GM12864 (cell line): Measurements from ENCODE around the gene GSN.

ENCODE experiments used
- DNase-seq: peaks from one replicate; pipeline ENCODE4 v3.0.0-alpha.2; 2011; ENCODE audit warnings: low read depth
- H3K4me3 ChIP-seq: 2 replicates; pipeline ENCODE4 v1.5.1; 2011; ENCODE audit warnings: mild to moderate bottlenecking, low read depth, low read length, control low read depth
- CTCF ChIP-seq: IDR thresholded peaks from 2 replicates; pipeline ENCODE4 v1.5.1; 2011; ENCODE audit warnings: low read depth, mild to moderate bottlenecking, moderate library complexity, low read length, control low read depth, inconsistent platforms; ENCODE audit errors: missing control alignments

Gene GSN

GRCh38 chr9:121336665-121337064 lies 68.7 kb downstream of the GSN start:
- H3K4me3 ChIP-seq = no peak overlapping the region
- no peak for TF ChIP-seq CTCF
- no peak for DNase-seq

GRCh38 chr9:121339437-121339836 lies 71.5 kb downstream of the GSN start:
- no peak overlapping the region for H3K4me3 ChIP-seq
- TF ChIP-seq CTCF = no peak
- DNase-seq = no peak

- peak; percentile 63 for DNase-seq
- TF ChIP-seq CTCF = no peak
- no peak overlapping the region for H3K4me3 ChIP-seq
Observed at GRCh38 chr9:121340676-121341392, 72.9 kb downstream of the GSN start.

- TF ChIP-seq CTCF = no peak
- no peak overlapping the region for H3K4me3 ChIP-seq
- DNase-seq = no peak
Observed at GRCh38 chr9:121344184-121344583, 76.2 kb downstream of the GSN start.

GRCh38 chr9:121345070-121345469 lies 77.1 kb downstream of the GSN start:
- no peak for TF ChIP-seq CTCF
- no peak for DNase-seq

GRCh38 chr9:121348221-121348620 lies 80.3 kb downstream of the GSN start:
- TF ChIP-seq CTCF = no peak
- H3K4me3 ChIP-seq = no peak overlapping the region
- DNase-seq = no peak

More at GRCh38 chr9:121345070-121345469, 77.1 kb downstream of the GSN start:
- no peak overlapping the region for H3K4me3 ChIP-seq

GRCh38 chr9:121349009-121349408 lies 81.0 kb downstream of the GSN start:
- TF ChIP-seq CTCF = no peak
- DNase-seq = no peak
- no peak overlapping the region for H3K4me3 ChIP-seq
